Measurements from ENCODE around the gene FAM117A. TPM values are rescaled to one million over a fixed set of nuclear protein-coding genes. Genes with fewer than 3 reads are reported as not detected.

FAM117A gene
- total and polyA plus RNA-seq, 2 of the 4 experiments (the other 2 are of a cell fraction) = 0.72 to 3.4 TPM

- peaks cover 4% of the 10 kb centered on the region for H3K27me3 ChIP-seq (ENCODE audit: control insufficient read depth, insufficient read depth, low read length)
- ATAC-seq (ENCODE audit: low read depth) (no peak), DNase-seq (no peak)
- H2BK120ac ChIP-seq (ENCODE audit: low read depth, low read length) = no peak overlapping the region
- in situ Hi-C loops (cut with MboI; ENCODE audit: low sequenced_read_pairs) = no loop called here
- no peak overlapping the region for H3K4me3 ChIP-seq (ENCODE audit: insufficient read depth, low read depth, low read length)
- H3K27ac ChIP-seq (ENCODE audit: insufficient read depth, low read length) = no peak overlapping the region
- H3K9me1 ChIP-seq (ENCODE audit: insufficient read depth, low read length) = peaks cover 8% of the 10 kb centered on the region; the same call in 1 of the 2 replicates
- H3K4ac ChIP-seq (ENCODE audit: low read depth, low read length) = no peak overlapping the region
- ChIA-PET POLR2A (ENCODE audit: unreplicated experiment) (no interaction called here), CTCF (interaction anchor here (0.6 to 1.0 kb wide), 2 partner anchors 95 to 121 kb away, joined by 4 read pairs; no protein-coding TSS in a partner anchor)
- no peak overlapping the region for H3K4me2 ChIP-seq (ENCODE audit: low read depth, low read length)
- H3K9me3 ChIP-seq (ENCODE audit: control insufficient read depth, insufficient read depth, low read length) = no peaks in the 10 kb centered on the region
- no peak overlapping the region for H4K5ac ChIP-seq (ENCODE audit: low read depth, low read length)
- no peak overlapping the region for H3K14ac ChIP-seq (replicated peaks; ENCODE audit: low read depth, low read length)
- no peak overlapping the region for H4K91ac ChIP-seq (ENCODE audit: insufficient read depth, low read depth, low read length)
- no TSS peak for BruUV-seq (replicated peaks)
- H3K4me1 ChIP-seq (ENCODE audit: control insufficient read depth, insufficient read depth, low read length) = peaks cover 2% of the 10 kb centered on the region; the same call in 1 of the 2 replicates
- H3K56ac ChIP-seq (ENCODE audit: extremely low read depth, insufficient read depth, low read length) = no peak overlapping the region
- dilution Hi-C loops (cut with HindIII; ENCODE audit: low sequenced_read_pairs, unreplicated experiment) = no loop called here
- no peaks in the 10 kb centered on the region for H3K36me3 ChIP-seq (ENCODE audit: control insufficient read depth, insufficient read depth, low read length)
- no peak overlapping the region; the same call in 1 of the 2 replicates for H3K23ac ChIP-seq (ENCODE audit: low read depth, low read length)
- H4K8ac ChIP-seq (ENCODE audit: low read depth in 2 of 2, low read length in 2 of 2) = no peak overlapping the region
- no peak overlapping the region for H2BK5ac ChIP-seq (ENCODE audit: low read depth, low read length, poor library complexity, severe bottlenecking)
- no peak overlapping the region for H2BK15ac ChIP-seq (ENCODE audit: low read depth, low read length)
- H2AFZ ChIP-seq (replicated peaks; ENCODE audit: low read length, poor library complexity) = no peak overlapping the region
- no peaks in the 10 kb centered on the region for H4K20me1 ChIP-seq (ENCODE audit: insufficient read depth, low read length)
- H2AK9ac ChIP-seq (replicated peaks; ENCODE audit: low read depth, low read length, poor library complexity) = no peak overlapping the region
- H3K79me1 ChIP-seq (ENCODE audit: low read depth in 1 of 2, low read length in 2 of 2) = no peaks in the 10 kb centered on the region
- WGBS, 2 experiments (ENCODE audit: extremely low coverage in 2 of 2, insufficient read length in 1 of 2) = 95% methylated on average over 2 of the region's 8 CpGs; no CpG with 5 or more reads in 1 of the 2 experiments
- intact Hi-C loops (cut with micrococcal nuclease) = no loop called here
- H3K9ac ChIP-seq (ENCODE audit: low read depth, low read length) = no peak overlapping the region
- no peak overlapping the region for H2BK20ac ChIP-seq (ENCODE audit: low read depth, low read length)
- no peak overlapping the region for H2AK5ac ChIP-seq (ENCODE audit: low read depth, low read length)
- TF ChIP-seq MAZ (IDR thresholded peaks at IDR 0.05; ENCODE audit: borderline replicate concordance, low read depth, low read length) (no peak), RFX5 (IDR thresholded peaks at IDR 0.05; ENCODE audit: low read depth, low read length) (no peak), NFE2L2 (IDR thresholded peaks at IDR 0.05; ENCODE audit: low read depth, low read length) (no peak), MXI1 (IDR thresholded peaks at IDR 0.05; ENCODE audit: borderline replicate concordance, low read depth, low read length) (no peak), RAD21 (IDR thresholded peaks at IDR 0.05; ENCODE audit: low read length) (no peak), CEBPB (IDR thresholded peaks at IDR 0.05; ENCODE audit: low read depth, low read length) (no peak), RCOR1 (IDR thresholded peaks at IDR 0.05; ENCODE audit: insufficient replicate concordance, low read length) (no peak), CHD1 (IDR thresholded peaks at IDR 0.05; ENCODE audit: low read depth, low read length) (no peak)
- H3K18ac ChIP-seq (ENCODE audit: low read depth, low read length) = no peak overlapping the region
These were observed 72.2 kb downstream of the FAM117A start for GRCh38 chr17:49691677-49692191.
